GM20000 (cell line): ENCODE measurements around the gene PGS1.
A peak's percentile ranks its signal among the peaks of the same experiment; 100 is the strongest.

Experiments used
- DNase-seq: peaks from one replicate; pipeline ENCODE4 v3.0.0; 2012; ENCODE audit warnings: low spot score
- CTCF ChIP-seq: IDR thresholded peaks from 2 replicates; pipeline ENCODE4 v1.5.1; 2012; ENCODE audit warnings: mild to moderate bottlenecking, control low read depth; ENCODE audit errors: extremely low read depth, missing control alignments

PGS1 gene

GRCh38 chr17:78409191-78409928 is 30.9 kb downstream of the PGS1 start:
- DNase-seq = no peak
- TF ChIP-seq CTCF = no peak

GRCh38 chr17:78411241-78411857 is 32.9 kb downstream of the PGS1 start:
- no peak for TF ChIP-seq CTCF
- no peak for DNase-seq

- TF ChIP-seq CTCF = peak; percentile 25
- no peak for DNase-seq
Measured at GRCh38 chr17:78412403-78412802, 34.0 kb downstream of the PGS1 start.

- no peak for DNase-seq
- TF ChIP-seq CTCF = no peak
Measured at GRCh38 chr17:78414178-78415162, 36.0 kb downstream of the PGS1 start.

- DNase-seq = no peak
- TF ChIP-seq CTCF = no peak
Measured at GRCh38 chr17:78415821-78416711, 37.6 kb downstream of the PGS1 start.

GRCh38 chr17:78416791-78417530 is 38.5 kb downstream of the PGS1 start:
- TF ChIP-seq CTCF = no peak
- DNase-seq = no peak
